ENCODE results near the gene ATP13A1.
"Not testable (repeated sequence)": the region's sequence is repeated elsewhere in the genome, so short reads cannot be mapped to it uniquely, and the experiment has no call there.

Gene ATP13A1

DNA sequence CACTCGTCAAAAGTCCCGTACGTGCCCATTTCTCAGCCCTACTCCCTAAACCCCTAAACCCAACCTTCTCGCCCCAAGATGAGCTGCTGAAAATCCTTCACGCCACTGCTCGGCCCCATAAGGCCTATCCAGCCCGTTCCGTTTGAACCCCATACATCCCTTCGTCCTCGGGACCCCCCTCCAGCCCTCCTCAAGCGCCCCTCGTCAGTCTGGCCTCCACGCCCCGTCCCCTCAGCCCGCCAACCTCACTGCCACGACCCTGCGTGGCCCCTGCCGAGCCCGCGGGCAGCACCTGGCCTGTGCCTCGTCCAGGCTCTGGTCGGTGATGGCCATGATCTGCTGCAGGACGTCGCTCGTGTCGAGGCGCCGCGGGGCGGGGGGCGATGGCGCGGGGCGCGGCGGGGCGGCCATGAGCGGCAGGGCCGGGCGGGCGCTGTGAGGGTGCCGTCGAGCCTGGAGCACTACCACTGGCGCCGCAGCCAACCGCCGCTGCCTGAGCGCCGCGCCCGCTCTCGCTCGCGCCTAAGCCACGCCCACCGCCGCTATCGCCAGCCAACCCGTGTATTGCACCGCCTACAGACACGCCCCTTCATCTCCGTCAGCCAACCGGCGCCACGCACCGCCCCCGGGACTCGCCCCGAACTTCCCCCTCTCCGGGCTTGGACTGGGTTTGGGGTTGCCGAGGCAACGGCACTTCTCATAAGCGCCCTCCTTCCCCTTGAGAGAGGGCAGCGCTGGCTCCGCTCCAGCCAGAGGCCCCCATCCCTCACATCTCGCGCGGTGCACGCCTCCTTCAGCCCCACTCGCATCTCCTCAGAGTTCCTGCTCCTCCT lies 45.0 kb downstream of the ATP13A1 start, which contains the start of gene PBX4:
PBX4 (minus strand) TSS at position 469 of the 833 bp plus-strand sequence; CDS start at position 411, 58 bp downstream.
- DNase-seq, result peak; percentile 96

DNA sequence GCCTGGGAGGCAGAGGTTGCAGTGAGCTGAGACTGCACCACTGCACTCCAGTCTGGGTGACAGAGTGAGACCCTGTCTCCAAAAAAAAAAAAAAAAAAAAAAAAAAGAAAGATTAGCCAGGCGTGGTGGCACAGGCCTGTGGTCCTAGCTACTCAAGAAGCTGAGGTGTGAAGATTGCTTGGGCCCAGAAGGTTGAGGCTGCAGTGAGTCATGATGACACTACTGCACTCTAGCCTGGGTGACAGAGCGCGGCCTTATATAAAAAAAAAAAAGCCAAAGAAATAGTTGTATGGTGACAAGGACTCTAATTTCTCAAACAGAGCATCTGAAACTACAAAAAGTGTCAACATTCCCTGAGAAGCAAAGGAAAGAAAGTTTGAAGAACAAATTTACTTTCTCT lies 48.4 kb downstream of the ATP13A1 start:
- no peak for DNase-seq

DNA sequence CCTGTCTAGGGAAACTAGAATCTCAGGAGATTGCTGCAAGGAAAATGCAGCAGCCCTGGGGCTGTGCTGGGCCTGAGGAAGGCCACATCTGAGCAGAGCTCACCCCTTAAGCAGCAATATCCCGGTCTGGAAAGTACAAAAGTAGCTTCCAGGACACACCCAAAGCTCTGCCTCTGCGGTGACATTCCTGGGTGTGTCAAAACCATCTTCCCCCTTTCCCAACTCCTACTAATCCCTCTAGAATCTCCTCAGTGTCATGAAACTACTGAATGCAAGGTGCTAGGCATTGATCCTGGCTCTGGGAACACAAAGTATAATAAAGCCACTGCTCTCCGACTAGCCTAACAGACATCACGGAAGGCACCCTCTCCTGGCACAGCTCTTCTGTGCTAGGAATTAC lies 50.0 kb downstream of the ATP13A1 start:
- no peak for DNase-seq

DNA sequence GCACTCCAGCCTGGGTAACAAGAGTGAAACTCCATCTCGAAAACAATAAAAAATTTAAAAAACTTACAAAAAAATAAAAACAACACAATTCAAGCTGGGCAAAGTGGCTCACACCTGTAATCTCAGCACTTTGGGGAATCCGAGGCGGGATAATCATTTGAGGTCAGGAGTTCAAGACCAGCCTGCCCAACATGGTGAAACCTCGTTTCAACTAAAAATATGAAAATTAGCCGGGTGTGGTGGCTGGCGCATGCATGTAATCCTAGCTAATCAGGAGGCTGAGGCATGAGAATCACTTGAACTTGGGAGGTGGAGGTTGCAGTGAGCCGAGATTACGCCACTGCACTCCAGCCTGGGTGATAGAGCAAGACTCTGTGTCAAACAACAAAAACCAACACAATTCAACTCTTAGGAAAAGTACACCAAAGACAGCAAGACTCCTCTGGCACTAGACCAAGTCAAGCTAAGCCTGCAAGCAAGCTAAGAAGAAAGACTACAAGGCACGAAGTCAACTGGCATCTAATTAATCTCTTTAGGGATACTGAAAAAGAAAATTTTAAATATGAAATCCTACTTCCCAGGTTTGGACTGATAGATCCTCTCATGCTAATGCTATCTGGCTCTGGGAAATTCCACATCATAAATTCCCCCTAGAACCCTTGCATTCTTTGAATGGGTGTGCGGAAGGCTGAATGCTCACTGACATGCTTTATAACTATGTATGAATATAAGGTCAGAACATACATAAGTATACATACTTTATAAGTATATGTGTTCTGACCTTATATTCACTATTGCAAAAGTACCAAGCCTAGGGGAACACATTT lies 52.9 kb downstream of the ATP13A1 start:
- no peak for DNase-seq

GRCh38 chr19:19606686-19607085 lies 56.8 kb downstream of the ATP13A1 start:
- not testable (repeated sequence) for DNase-seq

DNA sequence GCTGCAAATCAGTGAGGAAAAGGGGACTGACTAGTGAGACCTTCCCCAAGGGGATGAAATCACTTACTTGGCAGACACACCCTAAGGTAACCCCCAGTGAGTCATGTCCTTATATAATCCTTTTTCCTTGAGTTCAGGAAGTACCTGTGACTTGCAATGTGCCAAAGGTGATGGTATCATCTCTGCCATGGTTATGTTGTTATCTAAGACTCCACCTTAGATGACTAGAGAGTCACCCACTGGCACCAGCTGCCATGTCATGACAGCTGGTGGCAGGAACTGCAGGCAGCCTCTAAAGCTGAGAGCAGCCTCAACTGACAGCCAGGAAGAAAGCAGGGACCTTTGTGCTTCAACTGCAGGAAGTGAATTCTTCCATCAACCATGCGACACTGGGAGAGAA lies 57.5 kb downstream of the ATP13A1 start:
- DNase-seq, result no peak

DNA sequence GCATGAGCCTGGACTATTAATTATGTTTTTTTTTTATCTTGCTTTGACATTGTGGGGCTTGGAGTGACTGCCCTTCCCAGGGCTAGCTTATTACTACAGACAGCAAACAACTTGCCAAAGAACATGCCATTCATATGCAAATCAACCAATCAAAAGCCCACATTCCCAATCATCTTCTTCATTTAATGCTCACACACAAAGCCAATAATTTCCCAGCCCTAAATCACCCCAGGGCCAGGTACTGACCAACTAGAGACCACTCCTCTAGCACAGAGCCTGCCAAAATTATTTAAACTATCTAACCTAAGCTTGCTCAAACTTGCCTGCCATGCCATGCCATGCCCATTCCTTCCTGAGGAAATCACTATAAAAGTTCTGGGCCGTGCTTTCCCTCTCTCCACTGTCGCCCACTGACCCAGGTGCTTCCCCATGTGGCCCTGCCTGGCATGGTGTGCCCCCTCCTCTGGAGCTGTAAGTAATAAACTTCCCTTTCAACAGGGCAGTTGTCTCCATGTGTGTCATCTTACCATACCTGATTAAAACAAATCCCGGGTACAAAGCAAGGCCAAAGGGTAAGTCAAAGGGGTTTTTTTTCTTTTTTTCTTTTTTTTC lies 60.7 kb downstream of the ATP13A1 start:
- DNase-seq, result no peak

- no peak for DNase-seq
Measured at GRCh38 chr19:19602136-19602712, 61.3 kb downstream of the ATP13A1 start.

DNA sequence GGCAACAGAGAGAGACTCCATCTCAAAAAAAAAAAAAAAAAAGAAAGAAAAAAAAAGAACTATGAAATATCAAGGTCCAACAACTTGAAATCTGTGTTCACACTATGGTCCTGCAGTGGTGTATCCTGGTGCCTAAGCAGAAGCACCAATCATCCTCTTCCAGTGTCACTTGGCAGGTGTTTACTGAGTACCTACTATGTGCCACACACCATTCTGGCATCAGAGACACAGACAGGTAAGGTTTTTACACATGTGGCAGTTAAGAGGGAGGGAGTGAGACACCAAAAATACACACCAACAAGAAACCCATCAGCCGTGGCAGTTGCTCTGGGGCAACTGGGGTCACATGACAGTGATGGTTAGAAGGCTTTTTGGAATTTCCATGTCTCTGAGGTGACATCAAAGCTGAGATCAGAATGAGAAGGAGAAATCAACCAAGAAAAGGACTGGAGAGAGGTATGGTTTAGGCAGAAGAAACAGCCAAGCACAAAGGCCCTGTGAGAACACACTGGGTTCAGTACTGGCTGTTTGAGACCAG lies 62.6 kb downstream of the ATP13A1 start:
- no peak for DNase-seq

DNA sequence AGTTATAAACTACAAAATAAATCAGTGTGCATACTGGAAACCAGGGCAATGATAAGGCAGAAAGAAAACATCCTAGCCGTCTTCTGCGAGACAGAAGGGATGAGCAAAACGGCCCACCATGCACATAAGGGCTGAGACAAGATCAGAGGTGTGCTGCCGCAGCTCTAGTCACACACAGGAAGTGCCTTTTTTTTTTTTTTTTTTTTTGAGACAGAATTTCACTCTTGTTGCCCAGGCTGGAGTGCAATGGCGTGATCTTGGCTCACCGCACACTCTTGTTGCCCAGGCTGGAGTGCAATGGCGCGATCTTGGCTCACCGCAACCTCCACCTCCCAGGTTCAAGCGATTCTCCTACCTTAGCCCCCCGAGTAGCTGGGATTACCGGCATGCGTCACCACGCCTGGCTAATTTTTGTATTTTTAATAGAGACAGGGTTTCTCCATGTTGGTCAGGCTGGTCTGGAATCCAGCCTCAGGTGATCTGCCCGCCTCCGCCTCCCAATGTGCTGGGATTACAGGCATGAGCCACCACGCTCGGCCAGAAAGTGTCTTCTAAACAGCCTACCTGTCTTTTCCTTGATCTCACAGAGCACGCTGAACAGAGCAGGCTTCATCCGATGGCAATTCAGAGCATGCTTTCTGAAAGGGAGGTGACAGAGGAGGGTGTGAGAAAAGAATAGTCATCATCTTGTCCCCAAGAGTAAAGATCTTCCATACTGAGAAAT lies 64.6 kb downstream of the ATP13A1 start:
- not testable (repeated sequence) for DNase-seq

DNA sequence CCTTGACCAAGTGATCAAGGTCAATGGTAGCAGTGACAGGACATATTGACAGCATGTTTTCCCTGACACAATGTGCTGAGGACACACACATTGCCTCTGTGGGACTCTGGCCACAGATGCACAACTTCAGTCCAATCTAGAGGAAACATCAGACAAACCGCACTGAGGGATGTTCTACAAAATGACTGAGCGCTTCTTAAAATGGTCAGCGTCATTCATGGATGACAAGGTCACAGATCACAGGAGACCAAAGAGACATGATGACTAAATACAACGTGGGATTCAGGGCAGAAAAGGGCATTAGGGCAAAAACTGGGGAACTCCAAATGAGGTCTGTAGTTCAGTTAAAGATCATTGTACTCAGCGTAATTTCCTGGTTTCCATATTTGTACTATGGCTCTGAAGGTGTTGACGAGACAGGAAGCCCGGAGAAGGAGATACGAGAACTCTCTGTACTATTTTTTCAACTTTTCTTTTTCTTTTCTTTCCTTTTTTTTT lies 65.6 kb downstream of the ATP13A1 start:
- DNase-seq, result no peak
